ENCODE data around the gene KIF21A. TPM values are rescaled to one million over a fixed set of nuclear protein-coding genes. Genes with fewer than 3 reads are reported as not detected.

Gene KIF21A
- total RNA-seq, 1 donor from 2014 or later, result 23.3 TPM

GRCh38 chr12:39393890-39394289 lies 49.0 kb downstream of the KIF21A start:
- Mint-ChIP-seq H3K4me3 (no peak overlapping the region), H3K36me3 (ENCODE audit: low read depth) (no peaks in the 10 kb centered on the region), H3K9me3 (no peaks in the 10 kb centered on the region), H3K27me3 (ENCODE audit: insufficient read depth) (no peaks in the 10 kb centered on the region), H3K4me1 (ENCODE audit: low read depth) (no peaks in the 10 kb centered on the region), H3K27ac (no peak overlapping the region)
- no peak for DNase-seq (ENCODE audit: low spot score)
- intact Hi-C loops (cut with micrococcal nuclease), result no loop called here

GRCh38 chr12:39393179-39393578 lies 49.7 kb downstream of the KIF21A start:
- no peak for DNase-seq (ENCODE audit: low spot score)
- Mint-ChIP-seq H3K4me3 (no peak overlapping the region), H3K9me3 (no peaks in the 10 kb centered on the region), H3K27me3 (ENCODE audit: insufficient read depth) (no peaks in the 10 kb centered on the region), H3K27ac (no peak overlapping the region), H3K36me3 (ENCODE audit: low read depth) (no peaks in the 10 kb centered on the region), H3K4me1 (ENCODE audit: low read depth) (no peaks in the 10 kb centered on the region)
- intact Hi-C loops (cut with micrococcal nuclease), result no loop called here

GRCh38 chr12:39392154-39392925 lies 50.6 kb downstream of the KIF21A start:
- intact Hi-C loops (cut with micrococcal nuclease), result no loop called here
- DNase-seq (ENCODE audit: low spot score), result no peak
- H3K4me1 Mint-ChIP-seq (ENCODE audit: low read depth), result no peaks in the 10 kb centered on the region
- no peak overlapping the region for H3K27ac Mint-ChIP-seq
- no peaks in the 10 kb centered on the region for H3K9me3 Mint-ChIP-seq
- no peaks in the 10 kb centered on the region for H3K27me3 Mint-ChIP-seq (ENCODE audit: insufficient read depth)
- no peaks in the 10 kb centered on the region for H3K36me3 Mint-ChIP-seq (ENCODE audit: low read depth)
- no peak overlapping the region for H3K4me3 Mint-ChIP-seq

GRCh38 chr12:39390752-39391151 lies 52.2 kb downstream of the KIF21A start:
- Mint-ChIP-seq H3K9me3 (no peaks in the 10 kb centered on the region), H3K27ac (no peak overlapping the region), H3K27me3 (ENCODE audit: insufficient read depth) (no peaks in the 10 kb centered on the region), H3K4me3 (no peak overlapping the region), H3K4me1 (ENCODE audit: low read depth) (no peaks in the 10 kb centered on the region), H3K36me3 (ENCODE audit: low read depth) (no peaks in the 10 kb centered on the region)
- no peak for DNase-seq (ENCODE audit: low spot score)
- intact Hi-C loops (cut with micrococcal nuclease), result no loop called here

- H3K36me3 Mint-ChIP-seq (ENCODE audit: low read depth), result no peaks in the 10 kb centered on the region
- H3K27me3 Mint-ChIP-seq (ENCODE audit: insufficient read depth), result no peaks in the 10 kb centered on the region
- intact Hi-C loops (cut with micrococcal nuclease), result no loop called here
- no peak overlapping the region for H3K27ac Mint-ChIP-seq
- no peak for DNase-seq (ENCODE audit: low spot score)
- no peaks in the 10 kb centered on the region for H3K4me1 Mint-ChIP-seq (ENCODE audit: low read depth)
- H3K4me3 Mint-ChIP-seq, result no peak overlapping the region
- H3K9me3 Mint-ChIP-seq, result no peaks in the 10 kb centered on the region
These were observed 53.3 kb downstream of the KIF21A start for GRCh38 chr12:39389399-39390150.

GRCh38 chr12:39386335-39386734 lies 56.6 kb downstream of the KIF21A start:
- H3K36me3 Mint-ChIP-seq (ENCODE audit: low read depth), result no peaks in the 10 kb centered on the region
- no peaks in the 10 kb centered on the region for H3K9me3 Mint-ChIP-seq
- intact Hi-C loops (cut with micrococcal nuclease), result no loop called here
- no peaks in the 10 kb centered on the region for H3K27me3 Mint-ChIP-seq (ENCODE audit: insufficient read depth)
- H3K27ac Mint-ChIP-seq, result no peak overlapping the region
- DNase-seq (ENCODE audit: low spot score), result no peak
- H3K4me1 Mint-ChIP-seq (ENCODE audit: low read depth), result no peaks in the 10 kb centered on the region
- no peak overlapping the region for H3K4me3 Mint-ChIP-seq

- no peaks in the 10 kb centered on the region for H3K27me3 Mint-ChIP-seq (ENCODE audit: insufficient read depth)
- H3K4me1 Mint-ChIP-seq (ENCODE audit: low read depth), result peaks cover 4% of the 10 kb centered on the region
- DNase-seq (ENCODE audit: low spot score), result no peak
- intact Hi-C loops (cut with micrococcal nuclease), result no loop called here
- H3K27ac Mint-ChIP-seq, result no peak overlapping the region
- no peak overlapping the region for H3K4me3 Mint-ChIP-seq
- H3K36me3 Mint-ChIP-seq (ENCODE audit: low read depth), result no peaks in the 10 kb centered on the region
- H3K9me3 Mint-ChIP-seq, result no peaks in the 10 kb centered on the region
These were observed 59.8 kb downstream of the KIF21A start for GRCh38 chr12:39383114-39383513.

GRCh38 chr12:39380090-39380489 lies 62.8 kb downstream of the KIF21A start:
- no peak for DNase-seq (ENCODE audit: low spot score)
- intact Hi-C loops (cut with micrococcal nuclease), result no loop called here
- H3K9me3 Mint-ChIP-seq, result no peaks in the 10 kb centered on the region
- peaks cover 13% of the 10 kb centered on the region for H3K4me1 Mint-ChIP-seq (ENCODE audit: low read depth)
- peaks cover 2% of the 10 kb centered on the region for H3K36me3 Mint-ChIP-seq (ENCODE audit: low read depth)
- no peak overlapping the region for H3K4me3 Mint-ChIP-seq
- no peaks in the 10 kb centered on the region for H3K27me3 Mint-ChIP-seq (ENCODE audit: insufficient read depth)
- no peak overlapping the region for H3K27ac Mint-ChIP-seq

- DNase-seq (ENCODE audit: low spot score), result no peak
- Mint-ChIP-seq H3K27ac (no peak overlapping the region), H3K4me3 (no peak overlapping the region), H3K4me1 (ENCODE audit: low read depth) (peaks cover 14% of the 10 kb centered on the region), H3K9me3 (no peaks in the 10 kb centered on the region), H3K27me3 (ENCODE audit: insufficient read depth) (no peaks in the 10 kb centered on the region), H3K36me3 (ENCODE audit: low read depth) (peaks cover 2% of the 10 kb centered on the region)
- intact Hi-C loops (cut with micrococcal nuclease), result loop anchor here (10.0 kb wide), 1 partner anchor 436 kb away; no protein-coding TSS in a partner anchor
These were observed 64.6 kb downstream of the KIF21A start for GRCh38 chr12:39378341-39378740.

GRCh38 chr12:39375206-39375808 lies 67.6 kb downstream of the KIF21A start:
- intact Hi-C loops (cut with micrococcal nuclease), result loop anchor here (10.0 kb wide), 1 partner anchor 439 kb away; no protein-coding TSS in a partner anchor
- no peak for DNase-seq (ENCODE audit: low spot score)
- Mint-ChIP-seq H3K27ac (no peak overlapping the region), H3K9me3 (peaks cover 9% of the 10 kb centered on the region), H3K36me3 (ENCODE audit: low read depth) (peaks cover 5% of the 10 kb centered on the region), H3K4me1 (ENCODE audit: low read depth) (peaks cover 23% of the 10 kb centered on the region), H3K4me3 (no peak overlapping the region), H3K27me3 (ENCODE audit: insufficient read depth) (no peaks in the 10 kb centered on the region)

GRCh38 chr12:39372929-39373328 lies 70.0 kb downstream of the KIF21A start:
- Mint-ChIP-seq H3K27ac (peak overlapping the region; percentile 70), H3K4me1 (ENCODE audit: low read depth) (peaks cover 28% of the 10 kb centered on the region), H3K4me3 (peak overlapping the region; percentile 0), H3K36me3 (ENCODE audit: low read depth) (peaks cover 6% of the 10 kb centered on the region), H3K9me3 (peaks cover 9% of the 10 kb centered on the region), H3K27me3 (ENCODE audit: insufficient read depth) (no peaks in the 10 kb centered on the region)
- DNase-seq (ENCODE audit: low spot score), result peak; percentile 9
- intact Hi-C loops (cut with micrococcal nuclease), result loop anchor here (1.0 to 10.0 kb wide), 5 partner anchors 32 to 442 kb away; no protein-coding TSS in a partner anchor

- Mint-ChIP-seq H3K36me3 (ENCODE audit: low read depth) (peaks cover 6% of the 10 kb centered on the region), H3K27ac (peak overlapping the region; percentile 70), H3K4me3 (peak overlapping the region; percentile 1), H3K9me3 (peaks cover 9% of the 10 kb centered on the region), H3K4me1 (ENCODE audit: low read depth) (peaks cover 27% of the 10 kb centered on the region), H3K27me3 (ENCODE audit: insufficient read depth) (no peaks in the 10 kb centered on the region)
- no peak for DNase-seq (ENCODE audit: low spot score)
- intact Hi-C loops (cut with micrococcal nuclease), result loop anchor here (2.0 to 10.0 kb wide), 4 partner anchors 32 to 442 kb away; no protein-coding TSS in a partner anchor
These were observed 70.6 kb downstream of the KIF21A start for GRCh38 chr12:39372204-39372925.
